ENCODE results near the gene GMPPB.
"Not testable (repeated sequence)": the region's sequence is repeated elsewhere in the genome, so short reads cannot be mapped to it uniquely, and the experiment has no call there.

GMPPB gene

GRCh38 chr3:49686769-49687423, 36.9 kb downstream of the GMPPB start:
- H3K27me3 ChIP-seq (ENCODE audit: control insufficient read depth in 1 of 2, insufficient read depth in 2 of 2, low read length in 2 of 2); H3K9me3 ChIP-seq (ENCODE audit: low read length); H3K27ac ChIP-seq (ENCODE audit: low read depth, low read length); H3K36me3 ChIP-seq (ENCODE audit: insufficient read depth, low read length); H3K4me3 ChIP-seq (ENCODE audit: low read depth in 1 of 2, low read length in 2 of 2); H3K9ac ChIP-seq (ENCODE audit: low read length): not testable (repeated sequence)
- peaks cover 15% of the 10 kb centered on the region for H3K4me1 ChIP-seq (ENCODE audit: insufficient read depth, low read length)

GRCh38 chr3:49686346-49686745, 37.4 kb downstream of the GMPPB start:
- H3K4me3 ChIP-seq (ENCODE audit: low read depth in 1 of 2, low read length in 2 of 2); H3K9me3 ChIP-seq (ENCODE audit: low read length); H3K9ac ChIP-seq (ENCODE audit: low read length); H3K27ac ChIP-seq (ENCODE audit: low read depth, low read length); H3K27me3 ChIP-seq (ENCODE audit: control insufficient read depth in 1 of 2, insufficient read depth in 2 of 2, low read length in 2 of 2); H3K36me3 ChIP-seq (ENCODE audit: insufficient read depth, low read length): not testable (repeated sequence)
- H3K4me1 ChIP-seq (ENCODE audit: insufficient read depth, low read length), result peaks cover 13% of the 10 kb centered on the region

- not testable (repeated sequence) for H3K27ac ChIP-seq (ENCODE audit: low read depth, low read length); H3K36me3 ChIP-seq (ENCODE audit: insufficient read depth, low read length); H3K27me3 ChIP-seq (ENCODE audit: control insufficient read depth in 1 of 2, insufficient read depth in 2 of 2, low read length in 2 of 2); H3K4me3 ChIP-seq (ENCODE audit: low read depth in 1 of 2, low read length in 2 of 2); H3K9ac ChIP-seq (ENCODE audit: low read length); H3K9me3 ChIP-seq (ENCODE audit: low read length); H3K4me1 ChIP-seq (ENCODE audit: insufficient read depth, low read length)
Observed at GRCh38 chr3:49685846-49686245, 37.9 kb downstream of the GMPPB start.

GRCh38 chr3:49685103-49685502, 38.6 kb downstream of the GMPPB start:
- H3K27me3 ChIP-seq (ENCODE audit: control insufficient read depth in 1 of 2, insufficient read depth in 2 of 2, low read length in 2 of 2); H3K9me3 ChIP-seq (ENCODE audit: low read length); H3K4me1 ChIP-seq (ENCODE audit: insufficient read depth, low read length); H3K36me3 ChIP-seq (ENCODE audit: insufficient read depth, low read length); H3K4me3 ChIP-seq (ENCODE audit: low read depth in 1 of 2, low read length in 2 of 2); H3K27ac ChIP-seq (ENCODE audit: low read depth, low read length); H3K9ac ChIP-seq (ENCODE audit: low read length): not testable (repeated sequence)

DNA sequence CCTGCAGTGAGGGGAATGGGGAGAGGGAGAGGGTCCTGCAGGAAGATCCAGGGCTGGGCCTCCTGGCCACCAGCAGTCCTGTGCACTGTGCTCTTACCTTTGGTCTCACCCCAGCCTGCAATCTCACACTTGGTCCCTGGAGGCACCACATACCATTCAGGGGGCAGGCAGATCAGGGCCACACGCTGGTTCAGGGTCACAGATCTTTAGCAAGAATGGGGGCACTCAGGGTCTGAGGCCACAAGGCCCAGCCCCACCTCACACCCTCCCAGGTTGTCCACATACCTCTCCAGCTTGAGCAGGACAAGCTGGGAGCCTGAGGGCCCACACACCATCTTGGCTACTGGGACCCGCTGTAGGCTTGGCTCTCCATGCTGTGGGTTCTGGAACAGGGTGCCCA, 39.3 kb downstream of the GMPPB start:
- H3K27ac ChIP-seq (ENCODE audit: low read depth, low read length); H3K9me3 ChIP-seq (ENCODE audit: low read length); H3K27me3 ChIP-seq (ENCODE audit: control insufficient read depth in 1 of 2, insufficient read depth in 2 of 2, low read length in 2 of 2); H3K4me3 ChIP-seq (ENCODE audit: low read depth in 1 of 2, low read length in 2 of 2); H3K4me1 ChIP-seq (ENCODE audit: insufficient read depth, low read length); H3K9ac ChIP-seq (ENCODE audit: low read length): not testable (repeated sequence)
- peaks cover 16% of the 10 kb centered on the region for H3K36me3 ChIP-seq (ENCODE audit: insufficient read depth, low read length)

DNA sequence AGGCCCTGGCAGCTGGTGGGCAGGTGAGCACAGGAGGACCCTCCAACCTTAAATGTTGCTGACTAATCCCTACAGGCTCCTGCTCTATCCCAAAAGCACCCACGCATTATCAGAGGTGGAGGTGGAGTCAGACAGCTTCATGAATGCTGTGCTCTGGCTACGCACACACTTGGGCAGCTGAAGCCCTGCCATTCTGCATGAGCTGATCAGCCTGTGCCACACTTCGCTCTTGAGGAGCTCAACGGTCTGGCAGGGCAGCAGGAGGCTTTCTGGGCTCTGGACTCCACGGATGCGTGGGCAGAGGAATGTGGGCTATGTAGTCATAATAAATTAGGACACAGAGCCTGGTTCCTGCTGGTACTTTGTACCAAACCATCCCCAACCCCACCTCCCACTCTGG, 40.6 kb downstream of the GMPPB start:
- H3K27me3 ChIP-seq (ENCODE audit: control insufficient read depth in 1 of 2, insufficient read depth in 2 of 2, low read length in 2 of 2), result peaks cover 0 to 8% of the 10 kb centered on the region in 2 donors
- peaks cover 29% of the 10 kb centered on the region for H3K36me3 ChIP-seq (ENCODE audit: insufficient read depth, low read length)
- no peak overlapping the region for H3K9ac ChIP-seq (ENCODE audit: low read length)
- no peak overlapping the region for H3K4me3 ChIP-seq (ENCODE audit: low read depth in 1 of 2, low read length in 2 of 2)
- no peaks in the 10 kb centered on the region for H3K9me3 ChIP-seq (ENCODE audit: low read length)
- H3K27ac ChIP-seq (ENCODE audit: low read depth, low read length), result no peak overlapping the region
- no peaks in the 10 kb centered on the region for H3K4me1 ChIP-seq (ENCODE audit: insufficient read depth, low read length)

GRCh38 chr3:49681543-49681942, 42.2 kb downstream of the GMPPB start:
- no peaks in the 10 kb centered on the region for H3K27me3 ChIP-seq (ENCODE audit: control insufficient read depth in 1 of 2, insufficient read depth in 2 of 2, low read length in 2 of 2)
- no peaks in the 10 kb centered on the region for H3K4me1 ChIP-seq (ENCODE audit: insufficient read depth, low read length)
- no peaks in the 10 kb centered on the region for H3K9me3 ChIP-seq (ENCODE audit: low read length)
- peaks cover 45% of the 10 kb centered on the region for H3K36me3 ChIP-seq (ENCODE audit: insufficient read depth, low read length)
- H3K4me3 ChIP-seq (ENCODE audit: low read depth in 1 of 2, low read length in 2 of 2), result no peak overlapping the region
- H3K27ac ChIP-seq (ENCODE audit: low read depth, low read length), result no peak overlapping the region
- no peak overlapping the region for H3K9ac ChIP-seq (ENCODE audit: low read length)

DNA sequence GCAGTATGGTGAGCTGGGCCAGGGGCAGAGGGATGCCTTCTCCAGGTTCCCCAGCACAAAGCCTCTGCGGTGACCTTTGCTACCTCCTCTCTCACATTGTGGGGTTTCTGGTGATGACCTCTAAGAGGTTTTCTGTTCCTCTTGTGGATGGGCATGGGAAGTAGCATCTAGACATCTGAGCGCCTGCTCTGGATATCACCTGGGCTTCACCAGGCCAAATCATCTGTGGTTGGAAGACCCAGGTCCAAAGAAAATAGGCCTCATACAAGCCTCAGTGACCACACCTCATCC, 42.6 kb downstream of the GMPPB start:
- Histone ChIP-seq H3K27ac (ENCODE audit: low read depth, low read length) (no peak overlapping the region), H3K9me3 (ENCODE audit: low read length) (no peaks in the 10 kb centered on the region), H3K4me3 (ENCODE audit: low read depth in 1 of 2, low read length in 2 of 2) (no peak overlapping the region), H3K36me3 (ENCODE audit: insufficient read depth, low read length) (peaks cover 49% of the 10 kb centered on the region), H3K27me3 (ENCODE audit: control insufficient read depth in 1 of 2, insufficient read depth in 2 of 2, low read length in 2 of 2) (no peaks in the 10 kb centered on the region), H3K4me1 (ENCODE audit: insufficient read depth, low read length) (no peaks in the 10 kb centered on the region), H3K9ac (ENCODE audit: low read length) (no peak overlapping the region)

DNA sequence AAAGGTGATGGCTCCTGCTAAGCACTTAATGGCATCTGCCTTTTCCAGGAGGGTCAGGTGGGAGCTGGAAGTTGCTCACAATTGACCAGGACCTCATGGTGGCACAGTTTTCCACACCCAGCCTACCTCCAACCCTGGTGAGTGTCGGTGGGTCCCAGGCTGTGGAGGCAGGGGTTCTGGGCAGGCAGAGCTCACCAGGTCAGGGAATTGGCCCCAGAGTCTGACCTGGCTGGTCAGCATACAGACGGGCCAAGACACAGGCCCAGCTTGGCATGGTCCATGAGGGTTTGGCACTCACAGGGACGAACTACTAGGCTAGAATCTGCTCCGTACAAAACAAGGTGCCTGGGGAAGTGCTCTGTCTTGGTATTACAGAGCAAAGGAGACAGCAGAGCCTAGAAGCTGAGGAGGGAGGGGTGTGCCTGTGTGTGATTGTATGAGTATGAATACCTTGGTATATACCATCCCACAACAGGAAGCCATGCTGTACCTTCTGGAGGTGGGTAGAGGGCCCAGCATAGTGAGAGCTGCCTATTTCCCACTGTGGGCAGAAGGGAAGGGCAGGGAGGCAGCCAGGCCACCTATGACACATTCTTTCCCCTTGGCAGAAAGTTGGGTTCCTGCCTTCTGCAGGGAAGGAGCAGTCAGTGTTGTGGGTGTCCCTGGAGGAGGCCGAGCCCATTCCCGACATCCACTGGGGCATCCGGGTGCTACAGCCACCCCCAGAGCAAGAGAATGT, 43.1 kb downstream of the GMPPB start:
- no peak overlapping the region for H3K4me3 ChIP-seq (ENCODE audit: low read depth in 1 of 2, low read length in 2 of 2)
- no peaks in the 10 kb centered on the region for H3K27me3 ChIP-seq (ENCODE audit: control insufficient read depth in 1 of 2, insufficient read depth in 2 of 2, low read length in 2 of 2)
- no peak overlapping the region for H3K9ac ChIP-seq (ENCODE audit: low read length)
- no peak overlapping the region for H3K27ac ChIP-seq (ENCODE audit: low read depth, low read length)
- H3K9me3 ChIP-seq (ENCODE audit: low read length), result no peaks in the 10 kb centered on the region
- no peaks in the 10 kb centered on the region for H3K4me1 ChIP-seq (ENCODE audit: insufficient read depth, low read length)
- H3K36me3 ChIP-seq (ENCODE audit: insufficient read depth, low read length), result peaks cover 50% of the 10 kb centered on the region

DNA sequence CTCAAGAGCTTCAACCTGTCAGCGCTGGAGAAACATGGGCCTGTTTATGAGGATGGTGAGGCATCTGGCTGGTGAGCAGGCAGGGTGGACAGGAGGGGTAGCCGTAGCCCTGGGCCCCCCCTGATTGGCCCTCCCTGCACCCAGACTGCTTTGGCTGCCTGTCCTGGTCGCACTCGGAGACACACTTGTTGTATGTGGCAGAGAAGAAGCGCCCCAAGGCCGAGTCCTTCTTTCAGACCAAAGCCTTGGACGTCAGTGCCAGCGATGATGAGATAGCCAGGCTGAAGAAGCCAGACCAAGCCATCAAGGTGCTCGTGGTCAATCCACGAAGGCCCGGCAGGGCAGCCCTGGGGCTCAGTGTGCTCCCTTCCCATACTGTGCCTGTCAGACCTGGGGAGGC, 47.8 kb downstream of the GMPPB start:
- H3K4me3 ChIP-seq (ENCODE audit: low read depth in 1 of 2, low read length in 2 of 2), result no peak overlapping the region

DNA sequence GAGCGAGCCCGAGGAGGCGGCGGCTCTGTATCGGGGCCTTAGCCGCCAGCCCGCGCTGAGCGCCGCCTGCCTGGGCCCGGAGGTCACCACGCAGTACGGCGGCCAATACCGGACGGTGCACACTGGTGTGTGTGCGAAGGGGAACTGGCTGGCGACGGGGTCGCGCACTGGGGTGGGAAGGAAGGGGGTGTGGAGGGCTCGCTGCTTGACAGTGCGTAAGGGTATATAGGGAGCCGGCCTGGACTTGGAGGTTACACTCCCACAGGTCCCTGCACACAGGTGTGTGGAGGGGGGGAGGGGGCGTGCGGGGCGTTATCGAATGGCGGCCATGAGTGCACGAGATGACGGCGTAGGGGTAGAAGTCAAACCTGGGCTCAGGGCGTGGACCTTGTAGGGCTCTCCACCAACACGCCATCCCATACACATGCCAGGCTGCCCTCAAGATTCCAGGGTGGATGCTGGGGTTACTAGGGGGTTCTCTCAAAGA, 49.2 kb downstream of the GMPPB start:
- H3K4me1 ChIP-seq (ENCODE audit: insufficient read depth, low read length), result peaks cover 12% of the 10 kb centered on the region
- no peaks in the 10 kb centered on the region for H3K9me3 ChIP-seq (ENCODE audit: low read length)
- peak overlapping the region; percentile 77 to 78 for H3K4me3 ChIP-seq (ENCODE audit: low read depth in 1 of 2, low read length in 2 of 2)
- peak overlapping the region; percentile 39 for H3K9ac ChIP-seq (ENCODE audit: low read length)
- H3K27me3 ChIP-seq (ENCODE audit: control insufficient read depth in 1 of 2, insufficient read depth in 2 of 2, low read length in 2 of 2), result no peaks in the 10 kb centered on the region
- H3K27ac ChIP-seq (ENCODE audit: low read depth, low read length), result peak overlapping the region; percentile 50
- H3K36me3 ChIP-seq (ENCODE audit: insufficient read depth, low read length), result peaks cover 35% of the 10 kb centered on the region

More for the DNA sequence above, 47.8 kb downstream of the GMPPB start:
- Histone ChIP-seq H3K4me1 (ENCODE audit: insufficient read depth, low read length) (peaks cover 12% of the 10 kb centered on the region), H3K9ac (ENCODE audit: low read length) (no peak overlapping the region), H3K36me3 (ENCODE audit: insufficient read depth, low read length) (peaks cover 49% of the 10 kb centered on the region), H3K27ac (ENCODE audit: low read depth, low read length) (no peak overlapping the region), H3K27me3 (ENCODE audit: control insufficient read depth in 1 of 2, insufficient read depth in 2 of 2, low read length in 2 of 2) (no peaks in the 10 kb centered on the region), H3K9me3 (ENCODE audit: low read length) (no peaks in the 10 kb centered on the region)

Data from muscle layer of colon (tissue), 2 donors.